Epithelial cell of proximal tubule (primary cell): ENCODE data around the gene POLR2B. TPM values are rescaled to one million over a fixed set of nuclear protein-coding genes. Genes with fewer than 3 reads are reported as not detected.

Experiments used
- DNase-seq: peaks from one replicate; pipeline ENCODE4 v3.0.0-alpha.2; 2011; ENCODE audit warnings: low read depth
- H3K4me3 ChIP-seq: 2 replicates; pipeline ENCODE4 v1.5.1; 2011; ENCODE audit warnings: low read depth, mild to moderate bottlenecking, low read length
- CTCF ChIP-seq: conservative IDR thresholded peaks from 2 replicates; pipeline ENCODE4 v1.5.1; 2012; ENCODE audit warnings: low read depth, mild to moderate bottlenecking, low read length
- total RNA-seq: library from RNA; depleted of rRNA; stranded (reverse); fragments of >200 nt; gene quantifications from 2 replicates; pipeline ENCODE4 v1.2.3, GENCODE V29; 2015

The POLR2B gene
- total RNA-seq, 1 donor from 2014 or later, result 73.7 TPM

GRCh38 chr4:57073559-57073958 lies 94.9 kb downstream of the POLR2B start:
- H3K4me3 ChIP-seq, result no peak overlapping the region
- no peak for DNase-seq
- TF ChIP-seq CTCF, result no peak

- TF ChIP-seq CTCF, result no peak
Observed at GRCh38 chr4:57074744-57075143, 96.0 kb downstream of the POLR2B start.

GRCh38 chr4:57075367-57075766 lies 96.7 kb downstream of the POLR2B start:
- no peak overlapping the region for H3K4me3 ChIP-seq
- no peak for TF ChIP-seq CTCF
- DNase-seq, result no peak

More at GRCh38 chr4:57074744-57075143, 96.0 kb downstream of the POLR2B start:
- DNase-seq, result peak; percentile 53
- no peak overlapping the region for H3K4me3 ChIP-seq

GRCh38 chr4:57076646-57077045 lies 98.0 kb downstream of the POLR2B start:
- TF ChIP-seq CTCF, result no peak
- no peak overlapping the region for H3K4me3 ChIP-seq
- no peak for DNase-seq

GRCh38 chr4:57077550-57078343 lies 99.1 kb downstream of the POLR2B start:
- no peak for DNase-seq
- TF ChIP-seq CTCF, result no peak
- H3K4me3 ChIP-seq, result peak overlapping the region; percentile 40

GRCh38 chr4:57078685-57079521 lies 100.2 kb downstream of the POLR2B start:
- peak overlapping the region; percentile 40 for H3K4me3 ChIP-seq
- peak; percentile 94 for DNase-seq
- TF ChIP-seq CTCF, result no peak

Other genes starting within 250 kb of the POLR2B start
- 4.4 TPM in 1 of 2 replicates, not detected in the other for gene SPINK2, start 157.2 kb upstream of the POLR2B start, total RNA-seq
- 22.9 TPM in 2 replicates for gene REST, start 71.0 kb upstream of the POLR2B start, total RNA-seq
- 24.8 and 28.1 TPM in 2 replicates for gene NOA1, start 1.3 kb upstream of the POLR2B start, total RNA-seq
- 609 and 1,471 TPM in 2 replicates for gene IGFBP7, start 131.5 kb downstream of the POLR2B start, total RNA-seq